Muscle of arm (tissue), 12 donors: ENCODE measurements around the gene OLFM1. TPM values are rescaled to one million over a fixed set of nuclear protein-coding genes. Genes with fewer than 3 reads are reported as not detected.
"Not testable (repeated sequence)": the region's sequence is repeated elsewhere in the genome, so short reads cannot be mapped to it uniquely, and the experiment has no call there.

Source experiments
- DNase-seq: peaks from one replicate; pipeline ENCODE4 v3.0.0-alpha.2; 2013
- polyA plus RNA-seq, 12 donors: library from polyadenylated mRNA; unstranded; fragments of 120-200 nt; gene quantifications; one replicate each; pipeline ENCODE4 v1.2.1, GENCODE V29; 2013; ENCODE audit not compliant: insufficient read length in 12 of 12

The OLFM1 gene
- polyA plus RNA-seq, 12 donors: 2.8 to 25.7 (median 4.2) TPM; not detected in 1

GRCh38 chr9:135150981-135151380, 63.5 kb downstream of the OLFM1 start:
- no peak for DNase-seq

GRCh38 chr9:135151757-135152613, 64.5 kb downstream of the OLFM1 start:
- no peak for DNase-seq

- DNase-seq: no peak
Measured at GRCh38 chr9:135152614-135153334, 65.3 kb downstream of the OLFM1 start.

- no peak for DNase-seq
Measured at GRCh38 chr9:135154050-135154615, 66.7 kb downstream of the OLFM1 start.

- DNase-seq: no peak
Measured at GRCh38 chr9:135155396-135155795, 67.9 kb downstream of the OLFM1 start.

GRCh38 chr9:135156525-135157510, 69.3 kb downstream of the OLFM1 start:
- peak; percentile 76 for DNase-seq

GRCh38 chr9:135157856-135158563, 70.5 kb downstream of the OLFM1 start:
- DNase-seq: no peak

- no peak for DNase-seq
Measured at GRCh38 chr9:135158564-135158937, 71.1 kb downstream of the OLFM1 start.

- DNase-seq: no peak
Measured at GRCh38 chr9:135159801-135160200, 72.3 kb downstream of the OLFM1 start.

- no peak for DNase-seq
Measured at GRCh38 chr9:135160862-135161261, 73.4 kb downstream of the OLFM1 start.

- not testable (repeated sequence) for DNase-seq
Measured at GRCh38 chr9:135162599-135162998, 75.1 kb downstream of the OLFM1 start.

GRCh38 chr9:135163023-135163780, 75.7 kb downstream of the OLFM1 start:
- DNase-seq: no peak

- no peak for DNase-seq
Measured at GRCh38 chr9:135164036-135164435, 76.6 kb downstream of the OLFM1 start.

- DNase-seq: no peak
Measured at GRCh38 chr9:135165003-135165711, 77.7 kb downstream of the OLFM1 start.

GRCh38 chr9:135165756-135166519, 78.5 kb downstream of the OLFM1 start:
- no peak for DNase-seq

GRCh38 chr9:135166565-135166964, 79.1 kb downstream of the OLFM1 start:
- no peak for DNase-seq

- no peak for DNase-seq
Measured at GRCh38 chr9:135167356-135167755, 79.9 kb downstream of the OLFM1 start.

- no peak for DNase-seq
Measured at GRCh38 chr9:135167849-135168655, 80.6 kb downstream of the OLFM1 start.
